Choroid plexus epithelial cell (primary cell): ENCODE data around the gene NGF.

Experiments used
- DNase-seq: peaks from one replicate; pipeline ENCODE4 v3.0.0-alpha.2; 2010; ENCODE audit warnings: low read depth
- H3K4me3 ChIP-seq: 2 replicates; pipeline ENCODE4 v1.5.1; 2011; ENCODE audit warnings: low read depth, mild to moderate bottlenecking, control low read depth, low read length, moderate library complexity
- TF ChIP-seq, protein P1 (sequence below): conservative IDR thresholded peaks from 2 replicates; pipeline ENCODE4 v1.5.1; 2011; ENCODE audit warnings: low read depth, mild to moderate bottlenecking, control low read depth, inconsistent platforms, low read length, moderate library complexity

NGF gene

DNA sequence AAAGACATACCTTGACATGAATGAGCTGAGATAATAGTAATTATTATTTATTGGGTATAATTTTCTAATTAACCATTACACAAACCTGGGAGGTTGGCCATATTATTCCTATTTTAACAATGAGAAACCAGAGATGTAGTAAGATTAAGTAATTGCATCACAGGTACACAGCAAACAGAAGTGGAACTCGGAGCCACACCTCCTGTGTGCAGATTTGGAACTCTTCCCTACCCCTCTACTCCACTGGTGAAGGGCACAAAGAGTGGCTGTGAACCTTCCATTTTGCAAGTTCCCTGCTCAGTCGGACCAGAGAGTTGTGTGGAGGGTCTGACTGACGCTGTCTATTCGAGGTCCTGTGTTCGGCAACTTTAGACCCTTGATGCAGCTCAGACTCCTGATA, 45.0 kb downstream of the NGF start:
- TF ChIP-seq, protein P1, sequence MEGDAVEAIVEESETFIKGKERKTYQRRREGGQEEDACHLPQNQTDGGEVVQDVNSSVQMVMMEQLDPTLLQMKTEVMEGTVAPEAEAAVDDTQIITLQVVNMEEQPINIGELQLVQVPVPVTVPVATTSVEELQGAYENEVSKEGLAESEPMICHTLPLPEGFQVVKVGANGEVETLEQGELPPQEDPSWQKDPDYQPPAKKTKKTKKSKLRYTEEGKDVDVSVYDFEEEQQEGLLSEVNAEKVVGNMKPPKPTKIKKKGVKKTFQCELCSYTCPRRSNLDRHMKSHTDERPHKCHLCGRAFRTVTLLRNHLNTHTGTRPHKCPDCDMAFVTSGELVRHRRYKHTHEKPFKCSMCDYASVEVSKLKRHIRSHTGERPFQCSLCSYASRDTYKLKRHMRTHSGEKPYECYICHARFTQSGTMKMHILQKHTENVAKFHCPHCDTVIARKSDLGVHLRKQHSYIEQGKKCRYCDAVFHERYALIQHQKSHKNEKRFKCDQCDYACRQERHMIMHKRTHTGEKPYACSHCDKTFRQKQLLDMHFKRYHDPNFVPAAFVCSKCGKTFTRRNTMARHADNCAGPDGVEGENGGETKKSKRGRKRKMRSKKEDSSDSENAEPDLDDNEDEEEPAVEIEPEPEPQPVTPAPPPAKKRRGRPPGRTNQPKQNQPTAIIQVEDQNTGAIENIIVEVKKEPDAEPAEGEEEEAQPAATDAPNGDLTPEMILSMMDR: no peak
- DNase-seq: no peak

DNA sequence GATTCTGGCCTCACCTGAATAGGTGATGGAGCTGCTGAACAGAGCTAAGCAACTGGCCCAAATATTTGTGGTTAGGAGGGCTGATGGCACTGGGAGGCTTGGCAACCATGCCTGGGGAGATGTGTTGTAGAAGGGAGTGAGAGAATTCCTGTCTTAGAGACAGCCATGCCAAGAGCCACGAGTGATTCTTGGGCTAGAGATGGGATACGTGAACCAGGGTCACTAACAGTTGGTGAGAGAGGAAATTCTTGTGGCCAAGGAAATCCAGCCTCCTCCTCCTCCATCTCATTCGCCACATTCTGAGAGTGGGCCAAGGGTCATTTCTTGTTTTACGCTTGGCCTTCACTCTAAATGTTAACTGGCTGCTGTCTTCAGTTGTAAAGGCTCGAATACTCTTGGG, 46.3 kb downstream of the NGF start:
- peak; percentile 19 for DNase-seq
- TF ChIP-seq, protein P1: no peak
- H3K4me3 ChIP-seq: no peak overlapping the region

More for the DNA sequence above, 45.0 kb downstream of the NGF start:
- no peak overlapping the region for H3K4me3 ChIP-seq

DNA sequence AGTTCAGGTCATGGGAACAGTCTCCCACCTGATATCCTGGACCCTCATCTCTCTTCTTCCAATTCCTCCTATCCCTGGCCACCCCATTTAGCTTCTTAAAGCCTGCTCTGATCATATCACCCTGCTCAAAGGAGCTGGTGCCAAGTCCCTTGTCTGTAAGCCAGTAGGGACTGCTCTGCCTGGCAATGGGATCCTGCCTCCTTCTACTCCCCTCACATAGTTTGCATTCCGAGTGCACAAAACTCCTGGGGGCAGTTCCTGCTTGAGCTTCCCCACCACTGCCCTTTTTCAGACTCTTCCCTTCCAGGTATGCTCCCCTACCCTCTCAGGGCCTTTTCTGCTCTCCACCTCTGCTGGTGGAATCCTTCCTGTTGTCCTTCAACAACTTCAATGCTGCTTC, 48.1 kb downstream of the NGF start:
- DNase-seq: no peak
- TF ChIP-seq, protein P1: no peak
- H3K4me3 ChIP-seq: no peak overlapping the region

DNA sequence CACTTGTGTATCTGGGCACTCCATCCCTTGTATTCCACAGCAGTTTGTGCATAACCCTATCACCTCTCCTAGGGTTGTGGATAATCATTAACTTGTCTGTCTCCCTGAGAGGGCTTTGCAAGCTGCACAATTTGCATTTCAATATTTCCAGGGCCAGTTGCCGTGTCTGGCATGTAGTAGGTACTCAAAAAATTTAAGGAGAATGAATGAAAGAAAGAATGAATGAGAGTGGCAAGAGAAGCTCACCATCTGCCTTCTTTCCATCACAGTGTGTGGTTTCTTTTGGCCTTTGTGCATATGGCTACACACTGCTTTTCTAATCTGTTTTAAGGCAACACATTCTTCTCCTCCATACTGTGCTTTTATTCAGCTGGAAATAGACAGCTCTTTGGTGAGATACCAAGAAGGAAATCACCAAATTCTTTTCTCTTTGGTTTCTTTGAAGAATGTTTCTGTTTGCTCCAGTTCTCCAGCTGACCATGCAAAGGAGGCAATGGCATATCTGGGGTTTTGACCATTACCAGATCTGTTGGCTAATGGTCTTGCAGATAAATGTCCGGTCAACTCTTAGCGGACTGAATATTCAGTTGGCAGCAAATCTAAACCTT, 49.4 kb downstream of the NGF start:
- no peak overlapping the region for H3K4me3 ChIP-seq
- no peak for DNase-seq
- TF ChIP-seq, protein P1: no peak

DNA sequence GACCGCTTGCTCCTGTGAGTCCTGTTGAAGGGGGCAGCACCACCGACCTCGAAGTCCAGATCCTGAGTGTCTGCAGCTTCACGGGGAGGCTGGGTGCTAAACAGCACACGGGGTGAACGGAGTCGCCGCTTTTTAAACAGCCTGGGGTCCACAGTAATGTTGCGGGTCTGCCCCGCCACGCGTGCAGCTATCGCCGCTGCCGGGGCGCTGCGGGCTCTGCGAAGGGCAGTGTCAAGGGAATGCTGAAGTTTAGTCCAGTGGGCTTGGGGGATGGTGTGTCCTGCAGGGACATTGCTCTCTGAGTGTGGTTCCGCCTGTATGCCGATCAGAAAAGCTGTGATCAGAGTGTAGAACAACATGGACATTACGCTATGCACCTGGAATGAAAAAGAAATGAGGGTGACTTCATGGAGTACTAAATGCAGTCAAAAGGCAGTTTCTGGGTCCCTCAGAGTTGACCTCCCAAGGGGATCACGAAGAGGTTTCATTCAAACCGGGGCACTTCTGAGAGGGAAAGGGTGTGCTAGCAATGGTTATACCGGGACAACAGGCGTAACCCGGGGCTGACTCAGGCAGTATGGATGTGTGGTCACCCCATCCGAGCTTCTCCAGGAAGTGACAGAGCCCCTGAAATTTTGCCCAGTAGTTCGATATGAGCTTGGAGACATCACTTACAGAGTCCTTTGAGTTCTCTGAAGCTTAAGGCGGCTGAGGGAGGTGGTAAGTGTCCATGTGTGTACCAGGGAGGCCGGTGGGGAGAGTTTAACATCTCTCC, 51.4 kb downstream of the NGF start:
- TF ChIP-seq, protein P1: no peak
- no peak overlapping the region for H3K4me3 ChIP-seq
- DNase-seq: no peak

DNA sequence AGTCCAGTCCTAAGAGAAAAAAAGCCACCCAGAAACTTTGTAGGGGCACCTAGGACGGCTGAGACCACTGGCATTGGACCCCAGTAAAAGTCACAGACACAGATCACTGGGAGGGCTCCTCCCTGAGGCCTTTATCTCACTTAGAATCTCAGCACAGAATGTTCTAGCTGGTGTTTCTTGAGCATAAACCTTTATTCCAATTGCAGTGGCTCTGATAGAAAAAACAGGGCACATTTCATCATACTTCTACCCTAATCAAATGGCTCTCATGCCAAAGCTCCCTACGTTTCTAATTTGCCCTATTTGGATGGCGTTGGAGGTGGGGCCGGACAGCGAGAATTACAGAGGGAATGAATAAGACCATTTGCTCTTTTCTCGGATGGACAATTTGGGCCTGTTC, 53.8 kb downstream of the NGF start:
- TF ChIP-seq, protein P1: no peak
- no peak overlapping the region for H3K4me3 ChIP-seq
- DNase-seq: no peak
